Activated B cell treated with CpG ODN at 0.5 μM for 24 hours (primary cell): ENCODE measurements around the gene RTEL1. TPM values are rescaled to one million over a fixed set of nuclear protein-coding genes. Genes with fewer than 3 reads are reported as not detected.
"Not testable (repeated sequence)": the region's sequence is repeated elsewhere in the genome, so short reads cannot be mapped to it uniquely, and the experiment has no call there.

Experiments
- ATAC-seq: fragments of 200-7000 bp; cut with Tn5 transposase; one replicate; pipeline ENCODE4 v1.10.0; 2021; ENCODE audit warnings: low read depth, mild to moderate bottlenecking, moderate library complexity
- CTCF ChIA-PET: fragments of 350-600 bp; sonication (Branson Sonifier 250); formaldehyde crosslinking; loops from one replicate; lab custom pipeline; 2021; ENCODE audit warnings: antibody characterized with exemption; lab: Charles Lee
- POLR2A ChIA-PET: fragments of 350-600 bp; sonication (Branson Sonifier 250); formaldehyde crosslinking; loops from one replicate; lab custom pipeline; 2021; ENCODE audit warnings: antibody characterized with exemption; lab: Charles Lee
- DNase-seq: peaks from one replicate; pipeline ENCODE4 v3.0.0; 2022
- H3K27ac Mint-ChIP-seq: one replicate; pipeline ENCODE4 v1.8.0; 2020; ENCODE audit warnings: mixed read lengths
- H3K27me3 Mint-ChIP-seq: one replicate; pipeline ENCODE4 v1.8.0; 2021; ENCODE audit warnings: mixed read lengths
- H3K36me3 Mint-ChIP-seq: one replicate; pipeline ENCODE4 v1.8.0; 2021; ENCODE audit warnings: low read depth, mixed read lengths
- H3K4me1 Mint-ChIP-seq: one replicate; pipeline ENCODE4 v1.8.0; 2021; ENCODE audit warnings: mixed read lengths
- H3K4me3 Mint-ChIP-seq: one replicate; pipeline ENCODE4 v1.8.0; 2020; ENCODE audit warnings: mild to moderate bottlenecking, mixed read lengths
- H3K9me3 Mint-ChIP-seq: one replicate; pipeline ENCODE4 v1.8.0; 2020; ENCODE audit warnings: mixed read lengths
- CTCF ChIP-seq: fragments of 200-600 bp; IDR thresholded peaks from one replicate; pipeline ENCODE4 v1.8.0; 2022; ENCODE audit warnings: antibody characterized with exemption, mild to moderate bottlenecking
- intact Hi-C: fragments of 100-400 bp; cut with micrococcal nuclease; formaldehyde crosslinking; loops from one replicate; pipeline ENCODE4 v1.15.1; 2024
- total RNA-seq: library from RNA; stranded (reverse); gene quantifications from 2 replicates; pipeline ENCODE4 v1.2.3, GENCODE V29; 2022

The RTEL1 gene
- total RNA-seq, 1 donor from 2014 or later, result 33.8 TPM

GRCh38 chr20:63664143-63664851 lies 6.2 kb downstream of the RTEL1 start:
- Mint-ChIP-seq H3K36me3 (peaks cover 43% of the 10 kb centered on the region), H3K4me1 (peaks cover 7% of the 10 kb centered on the region), H3K9me3 (no peaks in the 10 kb centered on the region), H3K4me3 (no peak overlapping the region), H3K27ac (no peak overlapping the region), H3K27me3 (no peaks in the 10 kb centered on the region)
- ATAC-seq, result no peak
- ChIA-PET CTCF (interaction anchor here (1.4 kb wide), 1 partner anchor 22 kb away, joined by 3 read pairs; no protein-coding TSS in a partner anchor), POLR2A (no interaction called here)
- intact Hi-C loops, result no loop called here
- no peak for TF ChIP-seq CTCF
- no peak for DNase-seq

GRCh38 chr20:63664861-63665594 lies 6.9 kb downstream of the RTEL1 start:
- Mint-ChIP-seq H3K27me3 (no peaks in the 10 kb centered on the region), H3K4me3 (no peak overlapping the region), H3K27ac (no peak overlapping the region), H3K36me3 (peaks cover 44% of the 10 kb centered on the region), H3K4me1 (no peaks in the 10 kb centered on the region), H3K9me3 (no peaks in the 10 kb centered on the region)
- ChIA-PET POLR2A (no interaction called here), CTCF (interaction anchor here (1.4 kb wide), 1 partner anchor 23 kb away, joined by 3 read pairs; no protein-coding TSS in a partner anchor)
- no peak for ATAC-seq
- no peak for DNase-seq
- TF ChIP-seq CTCF, result no peak
- intact Hi-C loops, result no loop called here

GRCh38 chr20:63665708-63666107 lies 7.6 kb downstream of the RTEL1 start:
- intact Hi-C loops, result no loop called here
- ChIA-PET CTCF (no interaction called here), POLR2A (no interaction called here)
- H3K27me3 Mint-ChIP-seq, result no peaks in the 10 kb centered on the region
- no peaks in the 10 kb centered on the region for H3K4me1 Mint-ChIP-seq
- ATAC-seq (no peak), DNase-seq (no peak)
- H3K4me3 Mint-ChIP-seq, result no peak overlapping the region
- peaks cover 44% of the 10 kb centered on the region for H3K36me3 Mint-ChIP-seq
- H3K9me3 Mint-ChIP-seq, result no peaks in the 10 kb centered on the region
- no peak overlapping the region for H3K27ac Mint-ChIP-seq
- no peak for TF ChIP-seq CTCF

- no peaks in the 10 kb centered on the region for H3K4me1 Mint-ChIP-seq
- H3K9me3 Mint-ChIP-seq, result no peaks in the 10 kb centered on the region
- TF ChIP-seq CTCF, result no peak
- intact Hi-C loops, result no loop called here
- no peak overlapping the region for H3K27ac Mint-ChIP-seq
- no peak for DNase-seq
- H3K4me3 Mint-ChIP-seq, result no peak overlapping the region
- no peak for ATAC-seq
- POLR2A ChIA-PET, result interaction anchor here (1.3 kb wide), 1 partner anchor 10 kb away, joined by 5 read pairs; the partner anchor contains the start of gene RTEL1
- peaks cover 35% of the 10 kb centered on the region for H3K36me3 Mint-ChIP-seq
- CTCF ChIA-PET, result no interaction called here
- H3K27me3 Mint-ChIP-seq, result no peaks in the 10 kb centered on the region
Measured at GRCh38 chr20:63667858-63668257, 9.7 kb downstream of the RTEL1 start.

GRCh38 chr20:63668351-63668750 lies 10.2 kb downstream of the RTEL1 start:
- no peak for TF ChIP-seq CTCF
- no peak overlapping the region for H3K27ac Mint-ChIP-seq
- POLR2A ChIA-PET, result interaction anchor here (1.5 kb wide), 1 partner anchor 10 kb away, joined by 3 read pairs; the partner anchor contains the start of gene RTEL1
- no peaks in the 10 kb centered on the region for H3K9me3 Mint-ChIP-seq
- H3K36me3 Mint-ChIP-seq, result peaks cover 33% of the 10 kb centered on the region
- no peak for ATAC-seq
- DNase-seq, result no peak
- no peaks in the 10 kb centered on the region for H3K27me3 Mint-ChIP-seq
- no peak overlapping the region for H3K4me3 Mint-ChIP-seq
- intact Hi-C loops, result no loop called here
- CTCF ChIA-PET, result no interaction called here
- no peaks in the 10 kb centered on the region for H3K4me1 Mint-ChIP-seq

GRCh38 chr20:63671695-63672094 lies 13.6 kb downstream of the RTEL1 start:
- CTCF ChIA-PET, DNase-seq, POLR2A ChIA-PET, H3K4me3 Mint-ChIP-seq, H3K9me3 Mint-ChIP-seq, ATAC-seq, intact Hi-C loops, H3K27me3 Mint-ChIP-seq, H3K4me1 Mint-ChIP-seq, H3K27ac Mint-ChIP-seq: not testable (repeated sequence)
- peaks cover 34% of the 10 kb centered on the region for H3K36me3 Mint-ChIP-seq
